Erythroblast (primary cell): ENCODE data around the gene CCNF.

Experiments used
- GATA1 ChIP-seq: IDR thresholded peaks from 2 replicates; pipeline ENCODE4 v1.6.1; 2011; ENCODE audit warnings: low read depth, mild to moderate bottlenecking, control low read depth, low read length, moderate library complexity
- POLR2A ChIP-seq: IDR thresholded peaks from 2 replicates; pipeline ENCODE4 v1.6.1; 2011; ENCODE audit warnings: mild to moderate bottlenecking, low read length

GRCh38 chr16:2432801-2433505 is 3.7 kb downstream of the CCNF start:
- no peak for TF ChIP-seq POLR2A
- no peak for TF ChIP-seq GATA1
